OCI-LY1 (cell line): ENCODE data around the gene SYNPO2.

Experiments
- H2AFZ ChIP-seq: fragments of 200-600 bp; sonication (generic), shearing (Covaris generic); 2 replicates; pipeline ENCODE4 v1.6.0; 2014; ENCODE audit warnings: antibody characterized with exemption, mild to moderate bottlenecking, low read length
- H3F3A ChIP-seq: fragments of 200-600 bp; sonication (generic), shearing (Covaris generic); 2 replicates; pipeline ENCODE4 v1.6.0; 2014; ENCODE audit warnings: mild to moderate bottlenecking, antibody characterized with exemption, low read length, moderate library complexity; ENCODE audit not compliant: insufficient read depth
- H3K27ac ChIP-seq: fragments of 200-600 bp; sonication (generic); 2 replicates; pipeline ENCODE4 v1.5.1; 2014; ENCODE audit warnings: low read length, mixed run types, mild to moderate bottlenecking, low read depth; ENCODE audit not compliant: poor library complexity, severe bottlenecking
- H3K27me3 ChIP-seq: fragments of 200-600 bp; sonication (generic); 2 replicates; pipeline ENCODE4 v1.6.0; 2014; ENCODE audit warnings: antibody characterized with exemption, mild to moderate bottlenecking, low read length, moderate library complexity; ENCODE audit not compliant: insufficient read depth
- H3K36me3 ChIP-seq: fragments of 200-600 bp; sonication (generic); 2 replicates; pipeline ENCODE4 v1.6.1; 2014; ENCODE audit warnings: mild to moderate bottlenecking, antibody characterized with exemption, low read length, moderate library complexity, mixed read lengths; ENCODE audit not compliant: insufficient read depth
- H3K4me1 ChIP-seq: fragments of 200-600 bp; sonication (generic); 2 replicates; pipeline ENCODE4 v1.5.1; 2014; ENCODE audit warnings: mild to moderate bottlenecking, low read length, moderate library complexity; ENCODE audit not compliant: insufficient read depth, severe bottlenecking
- H3K4me2 ChIP-seq: fragments of 200-600 bp; sonication (generic), shearing (Covaris generic); 2 replicates; pipeline ENCODE4 v1.6.1; 2014; ENCODE audit warnings: low read length
- H3K4me3 ChIP-seq: fragments of 200-600 bp; sonication (generic); 2 replicates; pipeline ENCODE4 v1.5.1; 2014; ENCODE audit warnings: low read length, low read depth, mild to moderate bottlenecking, mixed read lengths; ENCODE audit not compliant: poor library complexity, severe bottlenecking
- H3K79me2 ChIP-seq: fragments of 200-600 bp; shearing (Covaris generic); 2 replicates; pipeline ENCODE4 v1.6.1; 2016; ENCODE audit warnings: mixed run types, low read length, mixed read lengths; ENCODE audit not compliant: insufficient read depth
- H3K9ac ChIP-seq: fragments of 200-600 bp; sonication (generic), shearing (Covaris generic); 2 replicates; pipeline ENCODE4 v1.6.1; 2014; ENCODE audit warnings: mild to moderate bottlenecking, low read length, mixed read lengths
- H3K9me2 ChIP-seq: fragments of 200-600 bp; sonication (generic), shearing (Covaris generic); 2 replicates; pipeline ENCODE4 v1.6.1; 2014; ENCODE audit warnings: low read depth, mild to moderate bottlenecking, low read length, mixed read lengths
- H3K9me3 ChIP-seq: fragments of 200-600 bp; shearing (Covaris generic); 2 replicates; pipeline ENCODE4 v1.6.1; 2014; ENCODE audit warnings: low read length, mixed read lengths
- H4K20me1 ChIP-seq: fragments of 200-600 bp; sonication (generic), shearing (Covaris generic); 2 replicates; pipeline ENCODE4 v1.6.0; 2016; ENCODE audit warnings: mild to moderate bottlenecking, low read length; ENCODE audit not compliant: insufficient read depth
- EZH2 ChIP-seq: fragments of 200-600 bp; sonication (generic), shearing (Covaris generic); IDR thresholded peaks from 2 replicates; pipeline ENCODE4 v1.8.0; 2017; ENCODE audit warnings: borderline replicate concordance, mixed run types, mild to moderate bottlenecking, antibody characterized with exemption, low read length, moderate library complexity, mixed read lengths
- TF ChIP-seq, protein P1 (sequence below): fragments of 200-600 bp; sonication (generic), shearing (Covaris generic); IDR thresholded peaks from 2 replicates; pipeline ENCODE4 v1.5.1; 2017; ENCODE audit warnings: mild to moderate bottlenecking, antibody characterized with exemption, low read length, moderate library complexity, mixed read lengths

Gene SYNPO2

DNA sequence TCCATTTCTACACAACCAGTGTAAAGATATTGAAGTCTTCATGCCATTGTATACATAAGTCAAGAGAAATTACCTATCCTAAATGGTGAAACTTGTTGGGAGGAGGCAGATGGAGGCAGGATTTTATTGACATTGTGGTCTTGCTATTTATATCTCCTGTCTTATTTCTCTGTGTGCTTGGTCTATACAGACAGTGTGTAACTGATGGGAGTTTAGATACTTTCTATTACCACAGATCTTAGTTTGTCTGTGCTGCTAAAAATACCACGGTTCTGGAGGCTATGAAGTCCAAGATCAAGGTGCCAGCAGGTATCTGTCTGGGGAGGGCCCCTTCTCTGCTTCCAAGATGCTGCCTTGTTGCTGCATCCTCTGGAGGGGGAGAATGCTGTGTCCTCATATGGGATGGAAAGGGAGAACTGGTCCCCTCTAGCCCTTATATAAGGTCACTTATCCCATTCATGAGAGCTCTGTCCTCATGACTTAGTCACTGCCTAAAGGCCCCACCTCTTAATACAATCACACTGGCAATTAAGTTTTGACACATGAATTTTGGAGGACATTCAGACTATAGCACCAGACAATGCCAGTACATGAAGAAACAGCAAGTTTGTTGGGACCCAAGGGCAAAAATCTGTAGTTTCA lies 62.4 kb downstream of the SYNPO2 start:
- no peaks in the 10 kb centered on the region for H3K36me3 ChIP-seq
- no peak for TF ChIP-seq EZH2
- TF ChIP-seq, protein P1, sequence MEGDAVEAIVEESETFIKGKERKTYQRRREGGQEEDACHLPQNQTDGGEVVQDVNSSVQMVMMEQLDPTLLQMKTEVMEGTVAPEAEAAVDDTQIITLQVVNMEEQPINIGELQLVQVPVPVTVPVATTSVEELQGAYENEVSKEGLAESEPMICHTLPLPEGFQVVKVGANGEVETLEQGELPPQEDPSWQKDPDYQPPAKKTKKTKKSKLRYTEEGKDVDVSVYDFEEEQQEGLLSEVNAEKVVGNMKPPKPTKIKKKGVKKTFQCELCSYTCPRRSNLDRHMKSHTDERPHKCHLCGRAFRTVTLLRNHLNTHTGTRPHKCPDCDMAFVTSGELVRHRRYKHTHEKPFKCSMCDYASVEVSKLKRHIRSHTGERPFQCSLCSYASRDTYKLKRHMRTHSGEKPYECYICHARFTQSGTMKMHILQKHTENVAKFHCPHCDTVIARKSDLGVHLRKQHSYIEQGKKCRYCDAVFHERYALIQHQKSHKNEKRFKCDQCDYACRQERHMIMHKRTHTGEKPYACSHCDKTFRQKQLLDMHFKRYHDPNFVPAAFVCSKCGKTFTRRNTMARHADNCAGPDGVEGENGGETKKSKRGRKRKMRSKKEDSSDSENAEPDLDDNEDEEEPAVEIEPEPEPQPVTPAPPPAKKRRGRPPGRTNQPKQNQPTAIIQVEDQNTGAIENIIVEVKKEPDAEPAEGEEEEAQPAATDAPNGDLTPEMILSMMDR: no peak
- no peaks in the 10 kb centered on the region for H3F3A ChIP-seq
- no peaks in the 10 kb centered on the region for H3K9me2 ChIP-seq
- H3K4me1 ChIP-seq: no peaks in the 10 kb centered on the region
- H3K9ac ChIP-seq: no peak overlapping the region
- no peaks in the 10 kb centered on the region for H3K79me2 ChIP-seq
- no peaks in the 10 kb centered on the region for H4K20me1 ChIP-seq
- no peak overlapping the region for H2AFZ ChIP-seq
- no peak overlapping the region for H3K27ac ChIP-seq
- no peak overlapping the region for H3K4me2 ChIP-seq
- no peaks in the 10 kb centered on the region for H3K9me3 ChIP-seq
- H3K4me3 ChIP-seq: no peak overlapping the region
- H3K27me3 ChIP-seq: no peaks in the 10 kb centered on the region

DNA sequence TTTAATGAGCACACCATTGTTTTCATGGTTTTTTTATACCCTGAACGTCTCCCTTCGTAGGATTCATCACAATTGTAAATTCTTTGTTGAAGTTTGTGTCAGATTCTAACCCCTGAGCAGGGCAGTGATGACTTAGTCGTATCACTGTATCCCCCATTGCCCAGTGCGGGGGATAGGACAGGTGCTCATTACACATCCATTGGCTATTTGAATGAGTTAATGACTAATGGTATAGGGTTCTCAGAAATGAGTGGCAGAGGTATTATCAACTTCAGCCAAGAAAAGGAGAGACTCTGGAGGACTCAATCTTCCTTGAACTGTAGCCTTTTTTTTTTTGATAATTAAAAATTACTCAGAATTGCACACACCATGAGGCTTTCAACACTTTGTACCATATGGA lies 64.6 kb downstream of the SYNPO2 start:
- TF ChIP-seq, protein P1: no peak
- TF ChIP-seq EZH2: no peak
- H3K9me3 ChIP-seq: no peaks in the 10 kb centered on the region
- no peaks in the 10 kb centered on the region for H3K79me2 ChIP-seq
- H3K4me2 ChIP-seq: no peak overlapping the region
- no peak overlapping the region for H3K27ac ChIP-seq
- no peak overlapping the region for H2AFZ ChIP-seq
- no peaks in the 10 kb centered on the region for H3K9me2 ChIP-seq
- H4K20me1 ChIP-seq: no peaks in the 10 kb centered on the region
- H3K4me3 ChIP-seq: no peak overlapping the region
- no peaks in the 10 kb centered on the region for H3K36me3 ChIP-seq
- H3K4me1 ChIP-seq: no peaks in the 10 kb centered on the region
- no peaks in the 10 kb centered on the region for H3F3A ChIP-seq
- H3K27me3 ChIP-seq: no peaks in the 10 kb centered on the region
- H3K9ac ChIP-seq: no peak overlapping the region

DNA sequence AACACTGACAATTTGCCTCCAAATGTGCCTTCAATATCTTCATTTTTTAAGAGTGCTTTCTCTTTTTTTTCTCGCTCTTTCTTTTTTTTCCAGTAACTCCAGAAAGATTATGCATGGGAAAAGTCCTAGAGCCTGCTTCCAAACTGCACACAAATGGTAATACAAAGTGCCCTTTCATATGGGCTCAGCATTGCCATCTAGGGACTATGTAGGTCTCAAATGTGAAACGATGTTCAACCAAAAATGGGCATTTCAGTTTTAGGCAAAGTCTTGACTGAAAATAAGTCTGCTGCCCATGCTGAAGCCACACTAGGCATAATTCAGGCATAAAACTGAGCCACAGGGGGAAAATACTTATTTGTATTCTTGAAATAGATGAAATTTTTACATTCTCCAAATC lies 65.6 kb downstream of the SYNPO2 start:
- H2AFZ ChIP-seq: no peak overlapping the region

More for the DNA sequence above, 65.6 kb downstream of the SYNPO2 start:
- Histone ChIP-seq H3K9me3 (no peaks in the 10 kb centered on the region), H3K36me3 (no peaks in the 10 kb centered on the region), H3K4me1 (no peaks in the 10 kb centered on the region), H3K9ac (no peak overlapping the region), H4K20me1 (no peaks in the 10 kb centered on the region), H3F3A (no peaks in the 10 kb centered on the region), H3K9me2 (no peaks in the 10 kb centered on the region), H3K27ac (no peak overlapping the region), H3K4me2 (no peak overlapping the region), H3K27me3 (no peaks in the 10 kb centered on the region), H3K4me3 (no peak overlapping the region), H3K79me2 (no peaks in the 10 kb centered on the region)
- TF ChIP-seq, protein P1: peak; percentile 15; the same call in 1 of the 2 replicates
- no peak for TF ChIP-seq EZH2
